ENCODE measurements around the gene AHR.
A peak's percentile ranks its signal among the peaks of the same experiment; 100 is the strongest.

AHR gene

GRCh38 chr7:17355050-17355449, 56.6 kb downstream of the AHR start:
- Mint-ChIP-seq H3K4me1 (no peaks in the 10 kb centered on the region), H3K9me3 (peaks cover 11% of the 10 kb centered on the region), H3K27me3 (no peaks in the 10 kb centered on the region), H3K36me3 (ENCODE audit: insufficient read depth) (peaks cover 4% of the 10 kb centered on the region), H3K27ac (ENCODE audit: low read depth) (no peak overlapping the region), H3K4me3 (no peak overlapping the region)
- no peak for DNase-seq (ENCODE audit: low spot score in 2 of 2)
- ATAC-seq (replicated peaks; ENCODE audit: extremely low read depth, poor library complexity, severe bottlenecking) = no peak

GRCh38 chr7:17357952-17358351, 59.5 kb downstream of the AHR start:
- H3K36me3 Mint-ChIP-seq (ENCODE audit: insufficient read depth) = peaks cover 4% of the 10 kb centered on the region
- no peak for ATAC-seq (replicated peaks; ENCODE audit: extremely low read depth, poor library complexity, severe bottlenecking)
- no peaks in the 10 kb centered on the region for H3K27me3 Mint-ChIP-seq
- H3K9me3 Mint-ChIP-seq = no peaks in the 10 kb centered on the region
- no peak overlapping the region for H3K4me3 Mint-ChIP-seq
- no peaks in the 10 kb centered on the region for H3K4me1 Mint-ChIP-seq
- no peak overlapping the region for H3K27ac Mint-ChIP-seq (ENCODE audit: low read depth)
- DNase-seq (ENCODE audit: low spot score in 2 of 2) = no peak

- Mint-ChIP-seq H3K4me3 (no peak overlapping the region), H3K27me3 (no peaks in the 10 kb centered on the region), H3K36me3 (ENCODE audit: insufficient read depth) (peaks cover 4% of the 10 kb centered on the region), H3K27ac (ENCODE audit: low read depth) (no peak overlapping the region), H3K4me1 (no peaks in the 10 kb centered on the region), H3K9me3 (no peaks in the 10 kb centered on the region)
- ATAC-seq (replicated peaks; ENCODE audit: extremely low read depth, poor library complexity, severe bottlenecking) = no peak
- no peak for DNase-seq (ENCODE audit: low spot score in 2 of 2)
These were observed 61.2 kb downstream of the AHR start for GRCh38 chr7:17359610-17360009.

DNA sequence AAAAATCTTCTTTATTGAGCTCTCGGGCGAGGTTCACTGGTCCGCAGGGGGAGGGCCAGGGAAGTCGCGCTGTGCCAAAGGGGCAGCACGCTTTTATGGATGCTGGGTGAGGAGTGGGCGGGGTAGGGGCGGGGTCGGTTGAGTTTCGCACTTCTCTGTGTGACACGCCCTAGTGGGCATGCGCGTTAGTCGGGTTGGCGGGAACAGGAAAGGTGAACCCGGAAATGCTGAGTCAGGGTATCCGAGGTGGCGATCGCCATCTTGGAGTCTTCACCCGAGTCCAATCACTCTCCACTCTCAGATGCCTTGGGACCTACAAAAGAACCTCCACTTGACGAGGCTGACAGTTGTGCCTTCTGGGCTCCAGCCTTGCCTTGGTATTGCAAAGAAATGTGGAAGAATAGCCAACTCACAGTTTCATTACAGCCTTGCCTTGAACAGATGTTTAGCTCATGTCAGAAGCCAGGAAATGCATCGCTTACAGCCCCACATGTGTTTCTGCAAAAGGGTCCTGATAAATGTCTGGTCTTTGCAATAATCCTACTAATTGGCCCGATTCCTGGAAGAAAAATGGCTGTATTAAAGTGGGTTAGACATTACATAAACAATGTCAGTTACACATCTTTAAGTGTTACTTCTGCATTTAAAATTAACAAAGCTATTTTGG, 64.1 kb downstream of the AHR start:
- no peak for DNase-seq (ENCODE audit: low spot score in 2 of 2)
- no peaks in the 10 kb centered on the region for H3K27me3 Mint-ChIP-seq
- no peaks in the 10 kb centered on the region for H3K9me3 Mint-ChIP-seq
- H3K27ac Mint-ChIP-seq (ENCODE audit: low read depth) = no peak overlapping the region
- no peak for ATAC-seq (replicated peaks; ENCODE audit: extremely low read depth, poor library complexity, severe bottlenecking)
- H3K36me3 Mint-ChIP-seq (ENCODE audit: insufficient read depth) = peaks cover 4% of the 10 kb centered on the region
- H3K4me3 Mint-ChIP-seq = no peak overlapping the region
- no peaks in the 10 kb centered on the region for H3K4me1 Mint-ChIP-seq

DNA sequence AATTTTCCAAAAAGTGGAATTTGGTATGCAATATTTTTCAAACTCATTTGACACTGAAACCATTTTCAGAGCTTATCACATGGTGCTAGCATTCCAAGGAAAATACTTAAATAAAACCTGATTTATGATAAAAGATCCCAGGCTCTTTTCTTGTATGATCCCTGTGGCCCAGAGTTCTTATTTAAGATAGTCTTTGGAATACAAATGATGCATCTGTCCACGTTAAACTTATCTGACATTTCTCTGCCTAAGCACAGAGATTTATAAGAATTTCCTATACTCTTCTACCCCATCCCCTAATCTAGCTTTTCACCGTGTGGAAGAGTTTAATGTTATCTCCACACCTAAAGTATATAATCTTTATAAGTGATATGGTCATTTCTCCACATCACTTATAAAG, 66.2 kb downstream of the AHR start:
- Mint-ChIP-seq H3K4me1 (no peaks in the 10 kb centered on the region), H3K27ac (ENCODE audit: low read depth) (no peak overlapping the region), H3K4me3 (no peak overlapping the region), H3K36me3 (ENCODE audit: insufficient read depth) (no peaks in the 10 kb centered on the region), H3K9me3 (no peaks in the 10 kb centered on the region), H3K27me3 (no peaks in the 10 kb centered on the region)
- DNase-seq (ENCODE audit: low spot score in 2 of 2) = no peak
- ATAC-seq (replicated peaks; ENCODE audit: extremely low read depth, poor library complexity, severe bottlenecking) = no peak

DNA sequence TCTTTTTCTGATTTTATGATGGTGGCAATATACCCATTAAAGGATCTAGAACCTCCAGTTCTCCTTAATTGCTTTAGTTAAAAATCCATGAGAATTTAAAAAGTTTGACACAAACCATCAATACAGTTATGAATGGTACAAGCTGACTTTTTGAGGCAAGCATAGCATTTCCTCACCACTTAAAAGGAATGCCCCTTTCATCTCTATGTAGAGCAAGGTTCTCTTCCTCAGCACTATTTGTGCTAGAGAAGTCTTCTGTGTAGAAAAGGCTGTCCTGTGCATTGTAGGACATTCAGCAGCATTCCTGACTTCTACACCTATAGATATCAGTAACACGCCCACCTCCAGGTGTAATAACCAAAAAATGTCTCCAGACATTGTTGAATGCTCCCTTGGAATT, 67.3 kb downstream of the AHR start:
- H3K27ac Mint-ChIP-seq (ENCODE audit: low read depth) = no peak overlapping the region
- no peak for DNase-seq (ENCODE audit: low spot score in 2 of 2)
- no peaks in the 10 kb centered on the region for H3K4me1 Mint-ChIP-seq
- H3K9me3 Mint-ChIP-seq = no peaks in the 10 kb centered on the region
- no peaks in the 10 kb centered on the region for H3K36me3 Mint-ChIP-seq (ENCODE audit: insufficient read depth)
- ATAC-seq (replicated peaks; ENCODE audit: extremely low read depth, poor library complexity, severe bottlenecking) = no peak
- H3K27me3 Mint-ChIP-seq = no peaks in the 10 kb centered on the region
- no peak overlapping the region for H3K4me3 Mint-ChIP-seq

DNA sequence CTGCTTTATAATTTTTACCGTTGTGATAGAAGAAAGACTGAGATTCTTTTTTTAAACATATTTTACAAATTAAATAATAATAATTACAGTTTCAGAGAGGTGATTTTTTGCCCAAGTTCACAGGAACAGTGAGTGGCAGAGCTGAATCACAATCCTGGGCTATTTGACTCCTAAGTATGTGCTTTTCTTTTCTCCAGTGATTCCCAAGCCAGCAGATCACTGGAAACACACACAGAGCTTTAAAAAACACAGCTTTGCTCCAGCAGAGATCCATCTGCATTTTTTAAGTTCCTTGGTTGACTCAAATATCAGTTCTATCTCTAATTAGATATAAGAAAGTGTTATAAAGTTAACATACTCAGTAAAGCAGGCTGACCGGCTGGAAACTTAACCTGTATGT, 69.0 kb downstream of the AHR start:
- no peaks in the 10 kb centered on the region for H3K4me1 Mint-ChIP-seq
- no peak overlapping the region for H3K27ac Mint-ChIP-seq (ENCODE audit: low read depth)
- DNase-seq (ENCODE audit: low spot score in 2 of 2) (no peak), ATAC-seq (replicated peaks; ENCODE audit: extremely low read depth, poor library complexity, severe bottlenecking) (no peak)
- no peaks in the 10 kb centered on the region for H3K27me3 Mint-ChIP-seq
- H3K9me3 Mint-ChIP-seq = no peaks in the 10 kb centered on the region
- H3K4me3 Mint-ChIP-seq = no peak overlapping the region
- H3K36me3 Mint-ChIP-seq (ENCODE audit: insufficient read depth) = no peaks in the 10 kb centered on the region

DNA sequence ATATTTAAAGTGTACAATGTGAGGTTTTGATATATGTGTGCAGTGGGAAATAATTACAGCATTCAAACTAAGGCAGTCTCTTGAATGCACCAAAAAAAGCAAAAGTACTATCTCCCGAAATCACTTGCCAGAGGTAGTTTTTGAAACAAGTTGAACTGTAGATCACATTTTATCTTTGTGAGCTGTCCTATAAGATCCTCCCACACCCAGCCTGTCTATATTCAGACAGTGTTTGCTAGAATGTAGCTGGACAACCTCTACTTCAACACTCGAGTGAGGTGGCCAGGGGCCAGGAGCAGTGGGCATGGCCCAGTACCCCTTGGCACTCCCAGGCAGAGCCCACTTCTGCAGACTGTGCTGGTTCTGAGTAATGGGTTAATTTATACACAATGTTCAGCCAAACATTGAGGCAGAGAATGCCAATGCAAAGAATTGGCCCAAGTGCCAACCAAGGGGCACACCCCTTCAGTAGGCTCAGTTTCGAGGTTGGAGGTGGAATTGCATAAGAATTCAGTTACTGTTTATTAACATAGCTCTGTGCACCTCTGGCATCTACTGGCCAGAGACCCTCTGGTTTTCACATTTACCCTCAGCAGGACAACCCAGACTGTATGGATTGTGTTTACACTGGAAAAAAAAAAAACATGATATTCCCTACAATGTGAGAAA, 70.5 kb downstream of the AHR start:
- no peaks in the 10 kb centered on the region for H3K9me3 Mint-ChIP-seq
- H3K4me1 Mint-ChIP-seq = no peaks in the 10 kb centered on the region
- no peaks in the 10 kb centered on the region for H3K36me3 Mint-ChIP-seq (ENCODE audit: insufficient read depth)
- no peak overlapping the region for H3K27ac Mint-ChIP-seq (ENCODE audit: low read depth)
- DNase-seq (ENCODE audit: low spot score in 2 of 2) (no peak), ATAC-seq (replicated peaks; ENCODE audit: extremely low read depth, poor library complexity, severe bottlenecking) (no peak)
- no peaks in the 10 kb centered on the region for H3K27me3 Mint-ChIP-seq
- H3K4me3 Mint-ChIP-seq = no peak overlapping the region

DNA sequence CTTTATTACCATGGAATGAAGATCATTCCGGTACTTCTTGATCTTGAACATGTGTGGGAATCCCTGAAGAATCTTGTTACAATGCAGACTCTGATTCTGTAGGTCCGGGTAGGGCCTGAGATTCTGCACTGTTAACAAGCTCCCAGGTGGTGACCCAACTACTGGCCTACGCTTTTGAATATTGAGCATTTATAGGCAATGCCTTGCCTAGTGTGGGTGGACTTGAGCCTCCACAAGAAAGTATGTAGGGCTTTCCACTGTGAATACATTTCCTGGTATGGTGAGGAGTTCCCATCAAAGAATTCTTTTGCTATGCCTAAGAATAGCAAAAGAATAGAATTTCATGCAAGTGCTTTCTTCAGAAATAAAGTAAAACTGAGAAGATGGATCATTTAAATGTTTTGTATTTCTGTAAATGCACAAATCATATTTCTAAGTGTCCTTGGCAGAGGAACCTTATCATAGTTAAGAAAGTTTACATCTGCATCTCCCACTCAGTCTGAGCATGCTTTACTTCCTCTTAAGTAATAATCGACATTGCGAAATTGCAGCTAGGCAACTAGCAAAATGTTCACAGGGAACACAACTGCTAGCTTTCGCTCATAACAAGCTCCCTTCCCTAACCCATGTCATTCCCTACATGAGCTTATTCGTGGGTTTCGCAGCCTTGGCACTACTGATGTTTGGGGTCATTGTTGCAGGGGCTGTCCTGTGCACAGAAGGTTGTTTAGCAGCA, 71.4 kb downstream of the AHR start:
- no peak overlapping the region for H3K4me3 Mint-ChIP-seq
- DNase-seq (ENCODE audit: low spot score in 2 of 2) = no peak
- H3K36me3 Mint-ChIP-seq (ENCODE audit: insufficient read depth) = no peaks in the 10 kb centered on the region
- H3K27me3 Mint-ChIP-seq = no peaks in the 10 kb centered on the region
- H3K4me1 Mint-ChIP-seq = no peaks in the 10 kb centered on the region
- H3K27ac Mint-ChIP-seq (ENCODE audit: low read depth) = no peak overlapping the region
- H3K9me3 Mint-ChIP-seq = no peaks in the 10 kb centered on the region
- ATAC-seq (replicated peaks; ENCODE audit: extremely low read depth, poor library complexity, severe bottlenecking) = peak; percentile 28

- Mint-ChIP-seq H3K36me3 (ENCODE audit: insufficient read depth) (no peaks in the 10 kb centered on the region), H3K27me3 (no peaks in the 10 kb centered on the region), H3K27ac (ENCODE audit: low read depth) (no peak overlapping the region), H3K4me1 (no peaks in the 10 kb centered on the region), H3K9me3 (no peaks in the 10 kb centered on the region), H3K4me3 (no peak overlapping the region)
- no peak for DNase-seq (ENCODE audit: low spot score in 2 of 2)
- no peak for ATAC-seq (replicated peaks; ENCODE audit: extremely low read depth, poor library complexity, severe bottlenecking)
These were observed 72.6 kb downstream of the AHR start for GRCh38 chr7:17370901-17371585.

DNA sequence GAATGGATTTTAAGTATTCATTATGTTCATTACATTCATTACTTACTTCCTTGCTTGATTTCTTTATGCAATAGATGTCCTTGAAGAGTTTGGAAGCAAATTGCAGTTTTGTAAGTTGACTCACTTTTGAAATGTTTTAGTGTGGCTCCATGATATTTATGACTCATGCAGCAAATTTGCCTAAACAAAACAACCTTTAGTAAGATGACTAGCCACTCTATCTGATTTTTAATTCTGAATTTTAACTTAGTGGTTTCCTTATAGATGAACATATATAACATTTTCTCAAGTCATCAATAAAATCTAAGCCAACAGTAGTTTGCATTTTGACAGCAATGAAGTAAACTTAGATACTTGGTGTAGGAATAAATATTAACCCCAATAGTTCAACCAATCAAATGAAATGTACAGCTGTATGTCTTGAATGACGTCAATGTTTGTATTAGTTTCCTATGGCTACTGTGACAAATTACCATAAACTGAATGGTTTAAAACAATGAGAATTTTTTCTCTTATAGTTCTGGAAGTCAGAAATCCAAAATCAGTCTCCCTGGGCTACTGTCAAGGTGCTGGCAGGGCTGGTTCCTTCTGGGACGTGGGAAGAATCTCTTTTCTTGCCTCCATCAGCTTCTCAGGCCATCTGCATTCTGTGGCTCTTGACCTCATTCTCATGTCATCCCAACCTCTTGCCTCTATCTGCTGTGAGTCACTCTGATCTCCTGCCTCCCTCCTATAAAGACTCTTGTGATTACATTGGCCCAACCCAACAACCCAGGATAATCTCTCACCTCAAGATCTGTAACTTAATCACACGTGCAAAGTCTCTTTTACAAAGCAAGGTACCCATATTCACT, 73.4 kb downstream of the AHR start:
- Mint-ChIP-seq H3K9me3 (no peaks in the 10 kb centered on the region), H3K4me1 (no peaks in the 10 kb centered on the region), H3K27me3 (no peaks in the 10 kb centered on the region), H3K4me3 (no peak overlapping the region), H3K27ac (ENCODE audit: low read depth) (no peak overlapping the region), H3K36me3 (ENCODE audit: insufficient read depth) (no peaks in the 10 kb centered on the region)
- DNase-seq (ENCODE audit: low spot score in 2 of 2) (no peak), ATAC-seq (replicated peaks; ENCODE audit: extremely low read depth, poor library complexity, severe bottlenecking) (no peak)

DNA sequence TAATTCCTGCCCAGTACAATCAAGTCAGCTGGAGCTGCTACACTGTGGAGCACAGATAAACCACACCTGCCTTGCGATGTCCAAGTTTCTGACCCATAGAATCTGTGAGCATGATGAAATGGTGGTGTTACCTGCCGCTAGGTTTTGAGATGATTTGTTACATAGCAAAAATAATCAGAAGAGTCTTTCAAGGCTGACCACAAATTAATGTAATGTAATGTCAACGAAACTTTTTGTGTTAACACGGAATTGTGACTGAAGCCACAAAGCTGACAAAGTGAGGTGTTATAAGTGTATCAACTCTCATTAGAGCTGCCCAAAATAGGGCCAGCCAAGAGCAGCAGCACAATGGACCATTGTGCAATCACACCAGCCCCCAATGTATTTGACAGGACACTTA, 75.7 kb downstream of the AHR start:
- H3K4me1 Mint-ChIP-seq = no peaks in the 10 kb centered on the region
- ATAC-seq (replicated peaks; ENCODE audit: extremely low read depth, poor library complexity, severe bottlenecking) = no peak
- DNase-seq (ENCODE audit: low spot score in 2 of 2) = no peak
- H3K27ac Mint-ChIP-seq (ENCODE audit: low read depth) = no peak overlapping the region
- no peaks in the 10 kb centered on the region for H3K36me3 Mint-ChIP-seq (ENCODE audit: insufficient read depth)
- H3K27me3 Mint-ChIP-seq = no peaks in the 10 kb centered on the region
- H3K9me3 Mint-ChIP-seq = no peaks in the 10 kb centered on the region
- H3K4me3 Mint-ChIP-seq = no peak overlapping the region

Measured in central memory CD8-positive, alpha-beta T cell (primary cell).